Fibroblast of lung (primary cell): ENCODE measurements around the gene BRAF. TPM values are rescaled to one million over a fixed set of nuclear protein-coding genes. Genes with fewer than 3 reads are reported as not detected.
"Not testable (repeated sequence)": the region's sequence is repeated elsewhere in the genome, so short reads cannot be mapped to it uniquely, and the experiment has no call there.

Experiments
- DNase-seq, 2 donors: peaks; one replicate each; pipeline versions ENCODE4 v3.0.0 to v3.0.0-alpha.2; 2010; ENCODE audit warnings: low read depth in 2 of 2
- H2AFZ ChIP-seq: 2 replicates; pipeline ENCODE4 v1.5.1; 2012; ENCODE audit warnings: low read length, control low read depth, inconsistent platforms
- H3K27ac ChIP-seq: 2 replicates; pipeline ENCODE4 v1.5.1; 2011; ENCODE audit warnings: low read length, control low read depth; ENCODE audit not compliant: insufficient read depth
- H3K27me3 ChIP-seq: 2 replicates; pipeline ENCODE4 v1.5.1; 2011; ENCODE audit warnings: mild to moderate bottlenecking, low read length; ENCODE audit not compliant: control insufficient read depth, insufficient read depth
- H3K36me3 ChIP-seq: 2 replicates; pipeline ENCODE4 v1.5.1; 2011; ENCODE audit warnings: low read length; ENCODE audit not compliant: control insufficient read depth, insufficient read depth
- H3K4me1 ChIP-seq: 2 replicates; pipeline ENCODE4 v1.5.1; 2011; ENCODE audit warnings: low read length; ENCODE audit not compliant: control insufficient read depth, insufficient read depth; ENCODE audit errors: extremely low read depth
- H3K4me2 ChIP-seq: 2 replicates; pipeline ENCODE4 v1.5.1; 2011; ENCODE audit warnings: low read length, control low read depth; ENCODE audit not compliant: insufficient read depth; ENCODE audit errors: extremely low read depth
- H3K4me3 ChIP-seq, 4 experiments: fragments of 200-600 bp in 1 of 4; sonication (generic) in 1 of 4; replicated peaks in 1 of 4; 2 replicates each; pipeline ENCODE4 v1.5.1; 2011 to 2016; ENCODE audit warnings: low read length in 4 of 4, low read depth in 3 of 4, mild to moderate bottlenecking in 3 of 4, control low read depth in 2 of 4, inconsistent platforms in 1 of 4, mixed read lengths in 1 of 4; ENCODE audit not compliant: insufficient read depth in 1 of 4; ENCODE audit errors: control extremely low read depth in 1 of 4
- H3K79me2 ChIP-seq: 2 replicates; pipeline ENCODE4 v1.5.1; 2012; ENCODE audit warnings: mild to moderate bottlenecking, low read length, inconsistent platforms; ENCODE audit not compliant: control insufficient read depth, insufficient read depth
- H3K9ac ChIP-seq: 2 replicates; pipeline ENCODE4 v1.5.1; 2011; ENCODE audit warnings: mild to moderate bottlenecking, low read length, control low read depth; ENCODE audit not compliant: insufficient read depth
- H3K9me3 ChIP-seq: 2 replicates; pipeline ENCODE4 v1.5.1; 2012; ENCODE audit warnings: low read depth, low read length; ENCODE audit not compliant: control insufficient read depth, insufficient read depth
- H4K20me1 ChIP-seq: 2 replicates; pipeline ENCODE4 v1.5.1; 2011; ENCODE audit warnings: low read length; ENCODE audit not compliant: control insufficient read depth, insufficient read depth; ENCODE audit errors: extremely low read depth
- EZH2 ChIP-seq: IDR thresholded peaks from 2 replicates; pipeline ENCODE4 v1.5.1; 2012; ENCODE audit warnings: low read length, control low read depth, mild to moderate bottlenecking; ENCODE audit errors: missing control alignments
- polyA plus RNA-seq, 2 donors: library from polyadenylated mRNA; depleted of rRNA in 1 of 2; stranded (reverse) in 1 of 2; unstranded in 1 of 2; fragments of >200 nt; gene quantifications; 2 replicates each; pipeline ENCODE4 v1.2.1, GENCODE V29; 2011 to 2012; ENCODE audit warnings: missing spikeins in 1 of 2
- total RNA-seq: library from RNA; depleted of rRNA; stranded (reverse); fragments of >200 nt; gene quantifications from 2 replicates; pipeline ENCODE4 v1.2.1, GENCODE V29; 2014
- TF ChIP-seq, protein P1 (sequence below), 2 donors: IDR thresholded peaks in 1 of 2; conservative IDR thresholded peaks in 1 of 2; 1 replicate in 1 of 2; 2 replicates in 1 of 2; pipeline ENCODE4 v1.5.1; 2011 to 2012; ENCODE audit warnings: low read length in 2 of 2, control low read depth in 1 of 2, inconsistent platforms in 1 of 2, low read depth in 1 of 2, mild to moderate bottlenecking in 1 of 2

Gene BRAF
- total and polyA plus RNA-seq, 2 donors (not counting 1 experiment from before 2014, with no cell fraction given), result 21.1 to 23.1 TPM

DNA sequence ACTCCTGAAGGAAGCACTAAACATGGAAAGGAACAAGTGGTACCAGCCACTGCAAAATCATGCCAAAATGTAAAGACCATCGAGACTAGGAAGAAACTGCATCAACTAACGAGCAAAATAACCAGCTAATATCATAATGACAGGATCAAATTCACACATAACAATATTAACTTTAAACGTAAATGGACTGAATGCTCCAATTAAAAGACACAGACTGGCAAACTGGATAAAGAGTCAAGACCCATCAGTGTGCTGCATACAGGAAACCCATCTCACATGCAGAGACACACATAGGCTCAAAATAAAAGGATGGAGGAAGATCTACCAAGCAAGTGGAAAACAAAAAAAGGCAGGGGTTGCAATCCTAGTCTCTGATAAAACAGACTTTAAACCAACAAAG is 163.4 kb downstream of the BRAF start:
- not testable (repeated sequence) for H2AFZ ChIP-seq, H3K4me2 ChIP-seq, H3K9me3 ChIP-seq, H3K9ac ChIP-seq, H3K27ac ChIP-seq, H3K4me1 ChIP-seq, H4K20me1 ChIP-seq, H3K27me3 ChIP-seq, H3K4me3 ChIP-seq, H3K79me2 ChIP-seq, DNase-seq, H3K36me3 ChIP-seq

DNA sequence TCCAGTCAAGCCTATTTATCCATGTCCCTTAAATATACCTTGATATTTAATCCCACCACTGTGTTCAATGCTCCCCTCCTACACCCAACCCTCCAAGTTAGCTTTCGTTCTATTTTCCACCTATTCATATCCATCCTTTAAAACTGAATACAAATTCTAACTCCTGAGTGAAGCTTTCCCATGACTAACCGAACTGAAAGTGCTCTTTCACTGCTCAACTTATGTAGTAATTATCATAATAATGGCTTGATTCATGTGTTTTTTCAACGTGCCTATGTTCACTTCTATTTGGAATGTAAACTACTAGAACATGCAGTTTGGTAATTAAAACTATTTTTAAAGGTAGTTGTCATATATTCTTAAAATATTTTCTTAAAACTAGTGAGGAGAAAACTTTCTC is 170.2 kb downstream of the BRAF start:
- peak in 1 of 2 donors; percentile 3 for DNase-seq
- Histone ChIP-seq H3K79me2 (no peaks in the 10 kb centered on the region), H2AFZ (no peak overlapping the region), H3K27ac (no peak overlapping the region), H3K9me3 (no peaks in the 10 kb centered on the region), H4K20me1 (no peaks in the 10 kb centered on the region), H3K4me3 (no peak overlapping the region), H3K4me2 (no peak overlapping the region), H3K27me3 (no peaks in the 10 kb centered on the region), H3K9ac (no peak overlapping the region), H3K36me3 (no peaks in the 10 kb centered on the region), H3K4me1 (no peaks in the 10 kb centered on the region)
- TF ChIP-seq, protein P1, sequence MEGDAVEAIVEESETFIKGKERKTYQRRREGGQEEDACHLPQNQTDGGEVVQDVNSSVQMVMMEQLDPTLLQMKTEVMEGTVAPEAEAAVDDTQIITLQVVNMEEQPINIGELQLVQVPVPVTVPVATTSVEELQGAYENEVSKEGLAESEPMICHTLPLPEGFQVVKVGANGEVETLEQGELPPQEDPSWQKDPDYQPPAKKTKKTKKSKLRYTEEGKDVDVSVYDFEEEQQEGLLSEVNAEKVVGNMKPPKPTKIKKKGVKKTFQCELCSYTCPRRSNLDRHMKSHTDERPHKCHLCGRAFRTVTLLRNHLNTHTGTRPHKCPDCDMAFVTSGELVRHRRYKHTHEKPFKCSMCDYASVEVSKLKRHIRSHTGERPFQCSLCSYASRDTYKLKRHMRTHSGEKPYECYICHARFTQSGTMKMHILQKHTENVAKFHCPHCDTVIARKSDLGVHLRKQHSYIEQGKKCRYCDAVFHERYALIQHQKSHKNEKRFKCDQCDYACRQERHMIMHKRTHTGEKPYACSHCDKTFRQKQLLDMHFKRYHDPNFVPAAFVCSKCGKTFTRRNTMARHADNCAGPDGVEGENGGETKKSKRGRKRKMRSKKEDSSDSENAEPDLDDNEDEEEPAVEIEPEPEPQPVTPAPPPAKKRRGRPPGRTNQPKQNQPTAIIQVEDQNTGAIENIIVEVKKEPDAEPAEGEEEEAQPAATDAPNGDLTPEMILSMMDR (conservative IDR thresholded peaks at IDR 0.05 in 1 of 2, IDR thresholded peaks at IDR 0.05 in 1 of 2; ENCODE audit: low read depth in 1 of 2, low read length in 2 of 2), result no peak
- TF ChIP-seq EZH2, result no peak

DNA sequence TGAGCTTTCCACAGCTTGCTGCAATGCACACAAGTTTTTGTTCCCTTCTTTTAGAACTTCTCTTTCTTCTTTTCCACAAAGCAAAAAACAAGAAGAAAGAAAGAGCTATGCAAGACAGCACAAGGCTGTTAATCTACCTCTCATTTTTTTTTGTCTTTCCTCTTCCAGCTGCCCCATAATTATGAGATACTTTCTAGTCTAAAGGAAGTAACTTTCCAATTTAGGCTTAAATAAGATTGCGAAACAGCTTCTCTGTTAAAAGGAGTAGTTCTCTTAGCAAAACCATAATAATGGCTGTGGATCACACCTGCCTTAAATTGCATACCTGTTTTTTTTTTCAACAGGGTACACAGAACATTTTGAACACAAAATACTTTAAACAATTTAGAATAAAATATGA is 172.2 kb downstream of the BRAF start:
- no peak for DNase-seq
- no peak overlapping the region for H2AFZ ChIP-seq
- no peak overlapping the region for H3K9ac ChIP-seq
- no peak for TF ChIP-seq EZH2
- TF ChIP-seq, protein P1 (conservative IDR thresholded peaks at IDR 0.05 in 1 of 2, IDR thresholded peaks at IDR 0.05 in 1 of 2; ENCODE audit: low read depth in 1 of 2, low read length in 2 of 2), result no peak
- no peaks in the 10 kb centered on the region for H3K36me3 ChIP-seq
- no peaks in the 10 kb centered on the region for H3K27me3 ChIP-seq
- no peaks in the 10 kb centered on the region for H3K4me1 ChIP-seq
- H3K9me3 ChIP-seq, result no peaks in the 10 kb centered on the region
- H3K4me2 ChIP-seq, result no peak overlapping the region
- H4K20me1 ChIP-seq, result no peaks in the 10 kb centered on the region
- no peak overlapping the region for H3K4me3 ChIP-seq
- H3K79me2 ChIP-seq, result no peaks in the 10 kb centered on the region
- no peak overlapping the region for H3K27ac ChIP-seq
